Measurements from ENCODE around the gene COL27A1. TPM values are rescaled to one million over a fixed set of nuclear protein-coding genes. Genes with fewer than 3 reads are reported as not detected.

Gene COL27A1
- total RNA-seq, 1 experiment from 2014 or later, result 37.0 TPM

DNA sequence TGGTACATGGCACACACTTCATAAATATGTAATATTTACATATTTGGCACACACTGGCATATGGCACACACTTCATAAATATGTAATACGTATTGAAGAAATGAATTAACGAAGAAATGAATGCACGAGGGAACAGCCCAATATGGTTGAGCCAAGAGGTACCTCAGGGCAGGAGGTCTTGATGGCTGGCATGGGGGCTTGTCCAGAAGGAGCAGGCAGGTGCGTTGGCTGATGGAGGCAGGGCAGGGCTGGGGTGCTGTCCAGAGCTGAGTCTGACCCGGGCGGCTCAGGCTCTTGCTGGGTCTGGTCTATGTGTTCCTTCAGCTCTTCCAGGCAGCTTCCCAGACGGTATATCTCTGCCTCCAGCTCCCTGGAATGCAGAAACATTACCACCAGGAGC lies 206.2 kb downstream of the COL27A1 start:
- intact Hi-C loops (cut with micrococcal nuclease; ENCODE audit: unreplicated experiment), result no loop called here
- DNase-seq (ENCODE audit: low spot score), result no peak
- no peaks in the 10 kb centered on the region for H3K4me1 ChIP-seq (ENCODE audit: insufficient read depth, low read length, poor library complexity, severe bottlenecking)
- no peak overlapping the region for H3K4me3 ChIP-seq (ENCODE audit: low read depth, low read length, poor library complexity, severe bottlenecking)
- H3K27me3 ChIP-seq (replicated peaks; ENCODE audit: insufficient read depth, low read depth, low read length, poor library complexity), result no peaks in the 10 kb centered on the region
- no peak for TF ChIP-seq EZH2 (IDR thresholded peaks at IDR 0.05; ENCODE audit: borderline replicate concordance, low read depth, low read length, poor library complexity, severe bottlenecking)
- TF ChIP-seq, protein P1, sequence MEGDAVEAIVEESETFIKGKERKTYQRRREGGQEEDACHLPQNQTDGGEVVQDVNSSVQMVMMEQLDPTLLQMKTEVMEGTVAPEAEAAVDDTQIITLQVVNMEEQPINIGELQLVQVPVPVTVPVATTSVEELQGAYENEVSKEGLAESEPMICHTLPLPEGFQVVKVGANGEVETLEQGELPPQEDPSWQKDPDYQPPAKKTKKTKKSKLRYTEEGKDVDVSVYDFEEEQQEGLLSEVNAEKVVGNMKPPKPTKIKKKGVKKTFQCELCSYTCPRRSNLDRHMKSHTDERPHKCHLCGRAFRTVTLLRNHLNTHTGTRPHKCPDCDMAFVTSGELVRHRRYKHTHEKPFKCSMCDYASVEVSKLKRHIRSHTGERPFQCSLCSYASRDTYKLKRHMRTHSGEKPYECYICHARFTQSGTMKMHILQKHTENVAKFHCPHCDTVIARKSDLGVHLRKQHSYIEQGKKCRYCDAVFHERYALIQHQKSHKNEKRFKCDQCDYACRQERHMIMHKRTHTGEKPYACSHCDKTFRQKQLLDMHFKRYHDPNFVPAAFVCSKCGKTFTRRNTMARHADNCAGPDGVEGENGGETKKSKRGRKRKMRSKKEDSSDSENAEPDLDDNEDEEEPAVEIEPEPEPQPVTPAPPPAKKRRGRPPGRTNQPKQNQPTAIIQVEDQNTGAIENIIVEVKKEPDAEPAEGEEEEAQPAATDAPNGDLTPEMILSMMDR (conservative IDR thresholded peaks at IDR 0.05; ENCODE audit: low read depth, low read length), result no peak
- no peak overlapping the region for H3K27ac ChIP-seq (ENCODE audit: low read depth, low read length, poor library complexity, severe bottlenecking)
- no peaks in the 10 kb centered on the region for H3K9me3 ChIP-seq (ENCODE audit: low read depth, low read length, poor library complexity, severe bottlenecking)
- ChIA-PET POLR2A (ENCODE audit: low non-redundant PET) (no interaction called here), CTCF (no interaction called here)
- H3K36me3 ChIP-seq (ENCODE audit: insufficient read depth, low read length, poor library complexity, severe bottlenecking), result peaks cover 62% of the 10 kb centered on the region
- BruUV-seq (replicated peaks), result no TSS peak

Small RNAs within 50 kb of the gene (microRNA-seq; reads per million reads assigned to microRNA genes)
- gene MIR455, result 3,196 reads per million, percentile 90 among the genes with 10 or more reads in this experiment

Other genes starting within 250 kb of the COL27A1 start
- not detected in 2 replicates for gene AMBP, start 77.2 kb upstream of the COL27A1 start, total RNA-seq (2021)
- gene KIF12, start 56.2 kb upstream of the COL27A1 start, total RNA-seq (2021), result not detected in 2 replicates
- not detected in 2 replicates for gene ORM1, start 167.6 kb downstream of the COL27A1 start, total RNA-seq (2021)
- not detected in 2 replicates for gene ORM2, start 174.3 kb downstream of the COL27A1 start, total RNA-seq (2021)
- gene AKNA, start 232.4 kb downstream of the COL27A1 start, total RNA-seq (2021), result 20.4 and 28.8 TPM in 2 replicates

Data from A673 (cell line).